NCI-H1105 treated with DMSO at 0.1 percent for 48 hours (cell line): Measurements from ENCODE around the gene ANO2.
"Not testable (repeated sequence)": the region's sequence is repeated elsewhere in the genome, so short reads cannot be mapped to it uniquely, and the experiment has no call there.

Experiments used
- DNase-seq: peaks from one replicate; lab custom pipeline; 2025; lab: John Stamatoyannopoulos, UW

The ANO2 gene

GRCh38 chr12:5548152-5548943, 396.7 kb downstream of the ANO2 start:
- no peak for DNase-seq

- DNase-seq = no peak
Observed at GRCh38 chr12:5546616-5547015, 398.4 kb downstream of the ANO2 start.

GRCh38 chr12:5537771-5538170, 407.3 kb downstream of the ANO2 start:
- DNase-seq = no peak

- not testable (repeated sequence) for DNase-seq
Observed at GRCh38 chr12:5537026-5537615, 407.9 kb downstream of the ANO2 start.

GRCh38 chr12:5535541-5535940, 409.5 kb downstream of the ANO2 start:
- no peak for DNase-seq

- no peak for DNase-seq
Observed at GRCh38 chr12:5534426-5535199, 410.4 kb downstream of the ANO2 start.

- no peak for DNase-seq
Observed at GRCh38 chr12:5533368-5533767, 411.7 kb downstream of the ANO2 start.

GRCh38 chr12:5525783-5526367, 419.2 kb downstream of the ANO2 start:
- no peak for DNase-seq

- DNase-seq = no peak
Observed at GRCh38 chr12:5524769-5525436, 420.2 kb downstream of the ANO2 start.

- no peak for DNase-seq
Observed at GRCh38 chr12:5524116-5524768, 420.8 kb downstream of the ANO2 start.

- DNase-seq = no peak
Observed at GRCh38 chr12:5523396-5524115, 421.5 kb downstream of the ANO2 start.

- DNase-seq = peak; percentile 28
Observed at GRCh38 chr12:5522432-5523335, 422.4 kb downstream of the ANO2 start.

GRCh38 chr12:5521456-5522325, 423.4 kb downstream of the ANO2 start:
- DNase-seq = no peak

- no peak for DNase-seq
Observed at GRCh38 chr12:5520831-5521230, 424.2 kb downstream of the ANO2 start.

GRCh38 chr12:5520037-5520436, 425.0 kb downstream of the ANO2 start:
- DNase-seq = no peak

GRCh38 chr12:5518584-5519365, 426.3 kb downstream of the ANO2 start:
- DNase-seq = no peak

- no peak for DNase-seq
Observed at GRCh38 chr12:5516371-5517241, 428.5 kb downstream of the ANO2 start.
